NCI-H748 (cell line): ENCODE data around the gene BHLHA15.
A peak's percentile ranks its signal among the peaks of the same experiment; 100 is the strongest.
"Not testable (repeated sequence)": the region's sequence is repeated elsewhere in the genome, so short reads cannot be mapped to it uniquely, and the experiment has no call there.

Experiments used
- DNase-seq: peaks from one replicate; lab custom pipeline; 2025; ENCODE audit not compliant: unreplicated experiment; lab: John Stamatoyannopoulos, UW

BHLHA15 gene

DNA sequence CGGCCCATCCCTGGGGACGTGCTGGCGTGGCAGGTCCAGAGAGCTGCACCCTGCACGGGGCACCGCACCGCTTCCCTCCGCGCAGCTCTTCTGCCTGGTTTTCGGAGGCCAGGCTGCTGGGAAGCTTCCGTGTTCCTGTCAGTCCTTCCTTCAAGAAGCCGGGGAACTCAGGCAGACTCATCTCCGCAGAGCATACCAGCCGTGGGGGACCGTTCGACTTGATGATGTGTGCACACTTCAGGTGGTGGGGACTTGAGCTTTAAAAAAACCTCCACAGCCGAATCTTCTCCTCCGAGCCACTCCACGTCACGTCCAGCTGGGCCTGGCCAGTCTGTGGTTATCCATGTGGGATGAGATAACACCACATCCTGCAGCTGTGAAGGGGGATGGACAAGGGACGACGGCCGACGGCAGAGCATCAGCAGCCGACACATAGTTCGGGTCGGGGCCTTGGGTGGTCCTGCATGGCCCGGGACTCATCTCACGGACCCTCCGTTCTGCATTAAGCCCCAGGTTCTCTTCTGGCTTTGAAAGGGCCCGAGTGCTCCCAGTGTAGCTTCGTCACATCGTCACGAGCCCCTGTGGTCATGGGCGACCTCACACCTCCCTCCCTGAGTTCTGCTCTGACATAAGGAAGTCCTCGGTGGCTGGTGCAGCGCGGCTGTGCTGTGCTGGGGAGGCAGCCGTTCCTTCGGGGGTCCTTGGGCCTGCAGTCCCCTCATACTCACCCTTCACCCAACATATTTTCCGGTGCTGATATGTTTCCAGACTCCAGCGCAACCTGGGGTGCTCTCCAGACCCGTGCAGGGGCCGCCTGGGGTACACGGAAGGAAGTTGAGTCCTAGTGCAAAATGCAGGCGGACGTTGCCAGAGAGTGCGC is 4.5 kb upstream of the BHLHA15 start:
- DNase-seq, result no peak

DNA sequence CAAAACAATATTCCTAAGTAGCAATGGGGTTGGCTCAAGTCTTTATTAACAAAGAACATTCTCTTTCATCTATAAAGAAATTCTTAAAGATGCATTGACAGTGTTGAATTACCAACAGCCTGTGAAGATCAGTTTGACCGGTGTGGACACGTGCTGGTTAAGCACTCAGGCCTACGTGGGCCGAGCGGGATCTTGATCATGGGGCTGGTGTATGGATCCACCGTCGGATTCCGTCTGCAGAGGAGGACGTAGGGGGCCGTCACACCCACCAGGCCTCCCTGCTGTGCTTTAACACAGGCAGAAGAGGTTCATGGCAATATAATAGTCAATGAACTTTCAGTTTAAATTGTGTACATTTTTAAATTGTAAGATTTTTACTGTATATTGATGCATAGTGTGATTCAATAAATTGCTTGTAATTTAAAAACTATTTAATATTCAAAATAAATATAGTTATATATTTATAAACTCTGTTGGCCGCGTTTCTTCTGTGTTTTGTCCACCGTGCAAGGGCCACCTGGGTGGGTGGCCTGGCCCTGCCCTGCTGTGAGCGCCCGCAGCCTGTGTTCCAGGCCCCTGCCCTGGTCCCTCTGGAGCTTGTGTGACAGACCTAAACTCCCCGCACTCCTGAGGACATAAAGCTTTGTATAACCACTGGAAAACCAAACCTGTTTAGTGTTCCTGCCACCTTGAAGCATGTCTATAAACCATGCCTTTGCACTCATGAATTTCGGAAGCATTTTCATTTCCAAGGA is 1.9 kb upstream of the BHLHA15 start:
- DNase-seq, result no peak

DNA sequence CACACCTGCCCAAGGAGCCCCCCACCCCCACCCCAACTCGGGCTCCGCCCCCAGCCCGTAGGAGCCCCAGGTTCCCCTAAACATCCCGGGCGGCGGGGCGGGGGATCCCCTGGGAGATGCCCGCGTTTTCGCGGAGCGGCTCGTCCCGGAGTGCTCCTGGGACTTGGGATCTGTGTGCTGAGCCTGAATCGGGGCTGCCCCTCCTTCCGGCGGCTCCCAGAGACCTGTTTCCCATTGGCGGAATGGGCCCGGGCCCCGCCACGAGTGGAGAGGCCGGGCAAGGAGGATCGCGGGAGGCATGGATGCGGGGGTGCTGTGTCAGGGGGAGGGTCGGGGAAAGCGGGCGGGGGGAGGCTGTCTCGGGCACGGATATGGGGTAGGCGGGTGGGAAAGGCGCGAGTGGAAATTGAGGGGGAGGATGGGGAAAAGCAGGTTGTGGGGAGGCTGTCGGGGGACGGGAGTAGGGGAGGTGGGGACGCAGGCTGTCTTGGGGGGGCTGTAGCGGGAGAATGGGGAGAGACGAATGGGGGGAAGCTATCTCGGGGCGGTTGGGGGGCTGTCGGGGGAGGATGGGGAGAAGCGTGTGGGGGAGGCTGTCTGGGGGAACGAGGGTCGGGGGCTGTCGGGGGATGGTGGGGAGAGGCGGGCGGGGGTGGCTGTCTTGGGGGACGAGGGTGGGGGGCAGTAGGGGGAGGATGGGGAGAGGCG is 572 bp upstream of the BHLHA15 start:
- peak; percentile 58 for DNase-seq

DNA sequence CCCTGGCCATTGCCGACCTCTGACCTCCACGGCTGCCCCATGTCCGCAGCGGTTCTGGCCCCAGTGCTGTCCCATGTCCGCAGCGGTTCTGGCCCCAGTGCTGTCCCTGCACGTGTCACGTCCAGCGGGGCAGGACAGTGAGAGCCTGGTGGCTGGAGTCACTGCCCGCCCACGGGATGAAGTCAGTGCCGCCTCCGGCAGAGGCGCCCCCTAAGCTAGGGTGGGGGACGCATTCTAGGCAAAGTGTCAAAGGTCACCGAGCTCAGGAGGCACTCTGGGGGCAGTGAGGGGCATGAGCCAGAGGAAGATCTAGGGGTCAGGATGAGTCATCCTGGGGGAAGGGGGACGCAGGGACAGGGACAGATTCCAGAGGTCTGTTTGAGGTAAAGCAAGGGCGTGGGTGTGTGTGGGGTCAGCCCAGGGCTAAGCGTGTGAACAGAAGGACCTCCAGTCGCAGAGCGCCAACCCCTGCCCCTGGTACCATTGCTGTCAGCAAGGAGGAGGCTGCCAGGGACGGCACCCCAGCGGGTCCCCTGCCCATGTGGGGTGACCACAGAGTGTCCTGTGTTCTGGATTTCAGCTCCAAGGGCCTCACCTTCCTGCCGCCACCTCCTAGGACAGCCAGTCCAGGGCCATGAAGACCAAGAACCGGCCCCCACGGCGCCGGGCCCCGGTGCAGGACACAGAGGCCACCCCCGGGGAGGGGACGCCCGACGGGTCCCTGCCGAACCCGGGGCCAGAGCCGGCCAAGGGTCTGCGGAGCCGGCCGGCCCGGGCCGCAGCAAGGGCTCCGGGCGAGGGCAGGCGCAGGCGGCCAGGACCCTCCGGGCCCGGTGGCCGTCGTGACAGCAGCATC is 665 bp downstream of the BHLHA15 start:
- DNase-seq, result no peak

DNA sequence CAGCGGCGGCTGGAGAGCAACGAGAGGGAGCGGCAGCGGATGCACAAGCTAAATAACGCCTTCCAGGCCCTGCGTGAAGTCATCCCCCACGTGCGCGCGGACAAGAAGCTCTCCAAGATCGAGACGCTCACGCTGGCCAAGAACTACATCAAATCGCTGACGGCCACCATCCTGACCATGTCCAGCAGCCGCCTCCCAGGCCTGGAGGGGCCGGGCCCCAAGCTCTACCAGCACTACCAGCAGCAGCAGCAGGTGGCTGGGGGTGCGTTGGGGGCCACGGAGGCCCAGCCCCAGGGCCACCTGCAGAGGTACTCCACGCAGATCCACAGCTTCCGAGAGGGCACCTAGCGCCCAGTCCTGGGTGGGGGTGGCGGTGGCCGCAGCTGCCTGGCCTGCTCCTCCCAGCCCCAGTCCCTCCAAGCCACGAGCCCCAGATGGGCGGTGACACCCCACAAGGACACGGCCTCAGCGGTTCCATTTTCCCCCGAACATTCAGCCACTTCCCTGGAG is 1.3 kb downstream of the BHLHA15 start:
- DNase-seq, result no peak

DNA sequence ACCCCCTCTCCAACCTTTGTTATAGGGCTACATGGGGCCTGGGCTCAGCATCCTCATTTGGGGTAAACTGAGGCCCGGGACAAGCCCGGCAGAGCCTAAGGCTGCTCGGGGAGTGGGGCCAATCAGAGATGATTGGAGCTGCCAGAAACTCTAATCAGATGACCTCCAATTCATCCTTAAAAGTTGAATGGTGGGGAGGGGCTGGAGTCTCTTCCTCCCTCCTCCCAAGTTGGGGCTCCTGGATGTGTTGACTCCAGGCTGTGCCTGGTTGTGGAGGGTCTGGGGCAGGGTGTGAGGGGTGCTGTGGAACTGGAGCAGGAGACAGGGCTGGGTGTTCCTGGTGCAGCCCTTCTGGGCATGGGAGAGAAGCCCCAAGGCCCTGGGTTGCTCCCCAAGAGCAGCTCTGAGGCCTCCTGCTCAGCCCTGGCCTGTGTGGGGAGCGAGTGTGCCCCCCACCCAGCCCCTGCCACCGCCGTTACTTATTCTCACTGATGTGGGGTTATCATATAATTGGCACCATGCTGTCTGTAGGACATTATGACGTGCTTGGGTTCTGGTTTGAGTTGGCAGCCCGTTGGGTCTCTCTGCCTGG is 2.2 kb downstream of the BHLHA15 start:
- DNase-seq, result no peak

DNA sequence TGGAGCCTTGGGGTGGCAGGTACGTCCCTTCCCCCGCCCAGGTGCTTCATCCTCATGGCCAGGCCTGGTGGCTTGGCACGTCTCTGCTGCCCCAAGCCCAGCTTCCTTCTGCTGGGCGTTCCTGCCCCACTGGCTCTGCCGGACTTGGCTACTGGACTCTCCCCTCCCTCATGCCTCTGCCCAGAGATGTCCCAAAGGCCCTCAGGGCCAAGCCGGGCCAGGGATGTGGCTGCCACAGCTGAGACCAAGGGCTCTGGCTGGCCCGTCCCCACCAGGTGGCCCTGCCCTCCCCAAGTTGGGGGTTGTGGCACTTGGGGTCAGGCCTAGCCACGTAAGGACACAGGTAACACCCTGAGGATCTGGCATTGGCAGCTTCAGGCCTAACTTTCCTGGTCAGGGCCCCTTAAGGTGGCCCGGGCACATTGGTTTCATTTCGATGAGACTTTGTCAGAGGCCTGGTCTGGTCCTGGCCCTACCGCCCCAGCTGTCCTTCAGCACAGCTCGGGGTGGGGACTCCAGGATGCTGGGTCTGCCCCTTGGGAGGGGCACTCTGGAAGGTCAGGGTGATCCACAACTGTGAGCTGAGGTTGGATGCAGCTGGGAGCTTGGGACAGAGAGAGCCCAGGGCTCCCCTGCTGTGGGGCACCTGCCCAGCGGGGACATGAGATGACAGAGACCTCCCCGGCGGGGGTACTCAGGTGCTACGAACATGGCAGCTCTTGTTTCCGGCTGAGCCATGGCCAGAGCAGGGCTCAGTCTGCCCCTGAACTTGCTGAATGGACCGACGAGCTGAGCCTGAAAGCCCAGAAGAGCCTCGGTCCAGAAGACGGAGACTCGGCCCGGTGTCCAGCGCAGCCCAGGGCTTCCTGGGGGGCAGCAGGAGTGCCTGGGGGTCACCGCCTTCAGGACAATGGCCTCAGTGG is 2.9 kb downstream of the BHLHA15 start:
- DNase-seq, result no peak

DNA sequence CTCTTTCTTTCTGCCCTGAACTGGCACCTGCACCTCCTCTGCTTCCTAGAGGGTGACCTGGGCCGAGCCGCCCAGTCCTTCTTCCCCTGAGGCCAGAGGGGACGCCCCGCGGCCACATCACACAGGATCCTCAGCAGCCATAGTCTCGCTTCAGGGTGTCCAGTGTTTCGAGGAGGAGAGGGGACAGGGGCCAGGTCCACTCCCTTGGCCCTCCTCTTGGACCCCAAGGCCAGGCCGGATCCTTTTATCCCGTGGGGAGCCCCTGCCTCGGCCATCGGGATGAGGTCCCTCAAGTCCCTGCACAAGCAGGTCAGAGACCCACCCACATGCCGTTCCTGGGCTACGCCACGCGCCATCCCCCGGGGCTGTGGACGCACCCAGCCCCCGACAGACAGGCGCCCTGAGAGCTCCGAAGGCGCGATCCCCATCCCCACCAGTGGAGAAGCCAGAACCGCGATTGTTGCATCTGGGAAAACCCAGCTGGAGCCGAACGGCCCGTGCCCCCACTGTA is 3.6 kb downstream of the BHLHA15 start:
- no peak for DNase-seq

DNA sequence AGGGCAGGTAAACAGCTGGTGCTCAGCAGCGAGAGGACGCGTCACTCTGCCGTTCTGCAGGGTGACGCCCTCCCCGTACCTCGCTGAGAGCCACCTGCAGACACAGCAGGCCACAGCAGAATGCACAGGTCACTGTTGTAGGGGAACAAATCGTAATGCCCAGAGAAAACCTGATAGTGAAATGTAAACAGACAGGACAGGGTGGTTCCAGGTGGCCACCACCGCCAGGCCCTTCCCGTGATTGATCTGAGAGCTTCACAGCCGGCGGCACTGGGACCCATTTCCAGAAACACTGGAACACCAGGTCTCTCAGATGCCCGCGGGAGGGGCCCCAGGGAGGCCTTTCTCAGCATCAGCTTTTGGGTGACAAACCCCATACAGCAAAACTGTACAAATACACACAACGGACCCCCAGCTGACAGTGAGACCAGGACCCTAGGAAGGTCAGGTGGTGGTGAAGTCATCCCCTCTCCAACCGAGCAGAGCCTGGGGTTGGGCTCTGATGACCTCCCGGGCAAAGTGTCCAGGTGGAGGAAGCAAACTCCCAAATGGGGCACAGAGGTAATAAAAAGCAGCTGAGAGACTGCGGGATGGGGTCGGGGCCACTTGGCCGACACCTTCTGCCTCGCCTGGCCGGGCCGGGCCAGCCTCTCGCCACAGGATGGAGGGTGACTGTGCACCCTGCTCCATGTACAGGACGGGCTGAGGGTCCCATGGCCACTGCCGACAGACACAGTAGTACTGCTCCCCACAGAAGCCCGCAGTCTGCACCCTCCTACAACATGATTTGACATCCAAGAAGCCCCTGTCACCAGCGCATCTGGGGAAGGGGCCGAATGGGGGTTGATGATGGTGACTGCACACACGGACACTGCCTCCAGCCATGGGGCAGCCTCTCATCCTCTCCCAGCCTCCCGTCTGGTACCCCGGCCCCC is 4.6 kb downstream of the BHLHA15 start:
- peak; percentile 75 for DNase-seq

DNA sequence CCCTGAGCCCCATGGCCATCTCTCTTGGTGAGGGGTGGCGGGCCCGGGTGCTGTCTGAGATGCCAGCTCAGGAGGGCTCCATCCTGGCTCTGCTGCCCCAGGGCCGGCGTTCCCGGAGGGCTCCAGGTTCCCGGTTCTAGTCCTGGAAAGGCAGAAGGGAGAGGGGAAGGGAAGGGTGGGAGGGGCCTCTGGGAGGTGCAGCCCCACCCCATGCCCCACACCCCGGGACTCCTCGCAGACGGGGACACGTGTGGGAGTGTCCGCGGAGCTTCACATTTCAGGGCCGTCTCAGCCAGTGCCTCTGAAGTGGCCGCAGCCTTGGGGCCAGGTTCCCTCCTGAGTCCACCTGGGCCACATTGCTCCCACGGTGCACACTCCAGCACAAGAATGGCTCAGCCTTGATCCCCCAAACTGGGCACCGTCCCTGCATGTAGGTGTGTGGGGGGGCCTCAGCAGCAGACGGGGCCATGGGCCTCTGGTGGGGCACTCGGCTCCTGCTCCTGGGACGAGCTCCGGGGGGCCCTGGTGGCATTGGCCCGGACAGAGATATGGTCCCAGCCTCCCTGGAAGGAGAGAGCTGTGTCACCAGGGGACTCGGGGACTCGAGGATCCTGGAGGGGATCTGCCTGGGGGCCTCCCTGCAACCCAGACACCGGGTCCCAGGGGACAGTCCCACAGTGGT is 5.8 kb downstream of the BHLHA15 start:
- DNase-seq, result no peak

DNA sequence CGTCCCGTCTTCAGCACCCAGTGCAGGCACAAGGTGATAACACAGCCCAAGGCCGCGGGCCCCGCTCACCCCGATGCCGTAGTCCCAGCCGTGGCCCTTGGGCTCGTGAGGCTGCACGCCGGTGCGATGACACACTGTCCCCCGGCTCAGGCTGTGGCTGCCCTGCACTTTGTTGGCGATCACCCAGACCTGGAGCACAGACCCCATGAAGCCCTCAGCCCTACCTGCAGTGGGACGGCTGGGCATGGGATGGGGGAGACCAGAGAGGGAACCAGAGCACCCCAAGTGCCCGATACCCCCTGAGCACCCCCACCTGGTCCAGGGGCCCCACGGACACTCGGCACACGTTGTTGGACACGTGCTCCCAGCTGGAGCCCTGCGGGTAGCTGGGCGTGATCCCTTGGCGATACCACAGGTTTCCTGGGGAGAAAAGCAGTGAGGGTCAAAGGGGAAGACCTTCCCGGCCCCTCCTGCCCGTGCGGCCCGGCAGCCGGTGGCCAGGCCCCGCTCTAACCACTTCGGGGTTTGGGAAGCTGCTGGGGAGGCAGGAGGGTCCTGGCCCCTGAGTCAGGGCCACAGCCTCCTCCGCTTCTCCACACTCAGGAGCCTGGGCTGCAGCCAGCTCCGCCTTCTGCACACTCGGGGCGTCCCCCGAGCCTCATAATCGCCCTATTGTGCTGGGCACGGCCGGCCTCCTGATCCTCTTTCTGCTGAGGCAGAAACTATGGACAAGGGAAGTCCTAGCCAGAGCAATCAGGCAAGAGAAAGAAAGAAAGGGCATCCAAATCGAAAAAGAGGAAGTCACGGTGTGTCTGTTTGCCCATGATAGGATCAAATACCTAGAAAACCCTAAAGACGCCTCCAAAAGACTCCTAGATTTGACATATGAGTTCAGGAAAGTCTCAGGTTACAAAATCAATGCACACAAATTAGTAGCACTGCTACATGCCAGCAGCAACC is 6.7 kb downstream of the BHLHA15 start:
- peak; percentile 20 for DNase-seq

DNA sequence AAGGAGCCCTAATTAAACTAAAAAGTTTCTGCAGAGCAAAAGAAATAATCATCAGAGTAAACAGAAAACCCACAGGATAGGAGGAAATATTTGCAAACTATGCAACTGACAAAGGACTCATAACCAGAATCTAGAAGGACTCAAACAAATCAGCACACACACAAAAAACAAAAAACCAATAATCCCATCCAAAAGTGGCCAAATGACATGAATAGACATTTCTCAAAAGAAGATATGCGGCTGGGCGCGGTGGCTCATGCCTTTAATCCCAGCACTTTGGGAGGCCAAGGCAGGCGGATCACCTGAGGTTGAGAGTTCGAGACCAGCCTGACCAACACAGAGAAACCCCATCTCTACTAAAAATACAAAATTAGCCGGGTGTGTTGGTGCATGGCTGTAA is 8.1 kb downstream of the BHLHA15 start:
- DNase-seq, result not testable (repeated sequence)

DNA sequence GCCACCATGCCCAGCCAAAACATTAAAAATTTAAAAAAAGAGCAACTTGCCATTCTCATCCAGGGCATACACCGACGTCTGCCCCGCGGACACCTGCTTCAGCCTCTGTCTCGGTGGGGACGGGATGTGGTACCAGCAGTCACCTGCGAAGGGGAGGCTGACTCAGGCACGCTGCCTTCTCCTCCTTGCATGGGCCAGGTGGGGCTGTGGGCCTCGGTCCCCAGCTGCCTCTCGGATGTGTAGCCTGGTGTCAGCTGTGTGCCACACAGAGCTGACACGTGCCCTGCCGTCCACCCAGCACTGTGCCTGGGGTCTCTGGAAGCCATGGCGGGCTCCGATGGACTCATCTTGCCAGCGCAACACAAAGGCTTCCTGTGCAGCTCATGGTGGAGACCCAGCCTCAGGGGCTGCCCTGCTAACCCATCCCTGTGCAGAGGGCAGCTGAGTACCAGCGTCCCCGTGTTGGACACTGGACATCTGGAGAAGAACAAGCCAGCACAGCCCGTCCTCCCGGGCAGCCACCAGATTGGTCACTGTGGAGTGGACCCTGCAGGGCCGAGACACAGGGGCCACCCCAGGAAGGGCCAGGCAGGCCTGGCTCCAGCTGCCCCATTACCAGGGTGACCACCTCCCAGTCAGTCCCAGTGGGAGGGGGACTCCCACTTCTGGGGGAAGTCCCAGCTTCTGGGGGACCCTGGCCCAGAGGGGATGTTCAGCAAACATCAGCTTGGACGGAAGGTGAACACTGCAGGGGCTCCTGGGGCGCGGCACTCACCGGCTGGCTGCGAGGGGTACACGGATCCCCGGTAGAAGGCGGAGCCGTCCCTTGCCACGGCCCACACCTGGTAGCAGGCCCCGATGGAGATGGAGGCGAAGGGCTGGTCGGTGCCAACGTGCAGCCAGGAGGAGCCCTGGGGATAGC is 10.6 kb downstream of the BHLHA15 start:
- no peak for DNase-seq

DNA sequence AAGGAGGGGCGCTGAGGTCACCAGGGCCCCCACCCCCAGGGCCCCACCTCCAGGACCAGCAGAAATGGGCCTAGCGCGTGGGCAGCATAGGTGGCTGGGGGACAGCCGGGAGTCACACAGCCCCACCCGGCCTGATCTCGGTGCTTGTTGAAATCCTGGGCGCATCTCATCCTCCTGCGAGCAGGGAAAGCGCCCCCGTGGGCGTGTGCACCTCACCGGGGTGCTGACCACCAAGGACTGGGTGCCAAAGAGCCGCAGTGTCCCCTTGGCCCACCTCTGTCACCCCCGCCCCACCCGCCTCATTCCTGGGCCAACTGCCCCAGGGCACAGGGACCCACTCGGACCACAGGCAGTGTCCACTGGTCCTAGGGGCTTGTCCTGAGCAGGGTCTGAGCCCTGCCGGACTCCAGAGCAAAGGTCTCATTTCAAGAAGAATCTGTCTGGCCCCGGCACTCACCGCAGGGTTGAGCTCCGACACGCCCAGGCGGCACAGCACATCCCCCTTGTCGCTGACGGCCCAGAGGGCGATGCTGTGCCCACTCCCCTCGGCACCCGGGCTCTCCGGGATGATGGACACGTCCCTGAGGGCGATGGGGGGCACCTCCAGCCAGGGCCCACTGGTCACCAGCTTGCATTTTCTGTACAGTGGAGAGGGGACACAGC is 11.4 kb downstream of the BHLHA15 start:
- DNase-seq, result no peak
